Hematopoietic multipotent progenitor cell (in vitro differentiated cells): ENCODE measurements around the gene TRAF2. TPM values are rescaled to one million over a fixed set of nuclear protein-coding genes. Genes with fewer than 3 reads are reported as not detected.

Experiments used
- DNase-seq, 3 donors: peaks; one replicate each; pipeline ENCODE4 v3.0.0-alpha.2; 2011 to 2015; ENCODE audit warnings: low read depth in 2 of 3, low spot score in 2 of 3
- total RNA-seq: library from RNA; depleted of rRNA; stranded (reverse); fragments of >200 nt; gene quantifications from one replicate; pipeline ENCODE4 v1.2.3, GENCODE V29; 2012

Gene TRAF2
- total RNA-seq, 1 donor: 20.5 TPM

- DNase-seq: no peak
Measured at GRCh38 chr9:136947028-136947891, 60.9 kb downstream of the TRAF2 start.

- DNase-seq: peak in 2 of 3 donors; percentile 41 to 47
Measured at GRCh38 chr9:136947955-136948510, 61.7 kb downstream of the TRAF2 start.

DNA sequence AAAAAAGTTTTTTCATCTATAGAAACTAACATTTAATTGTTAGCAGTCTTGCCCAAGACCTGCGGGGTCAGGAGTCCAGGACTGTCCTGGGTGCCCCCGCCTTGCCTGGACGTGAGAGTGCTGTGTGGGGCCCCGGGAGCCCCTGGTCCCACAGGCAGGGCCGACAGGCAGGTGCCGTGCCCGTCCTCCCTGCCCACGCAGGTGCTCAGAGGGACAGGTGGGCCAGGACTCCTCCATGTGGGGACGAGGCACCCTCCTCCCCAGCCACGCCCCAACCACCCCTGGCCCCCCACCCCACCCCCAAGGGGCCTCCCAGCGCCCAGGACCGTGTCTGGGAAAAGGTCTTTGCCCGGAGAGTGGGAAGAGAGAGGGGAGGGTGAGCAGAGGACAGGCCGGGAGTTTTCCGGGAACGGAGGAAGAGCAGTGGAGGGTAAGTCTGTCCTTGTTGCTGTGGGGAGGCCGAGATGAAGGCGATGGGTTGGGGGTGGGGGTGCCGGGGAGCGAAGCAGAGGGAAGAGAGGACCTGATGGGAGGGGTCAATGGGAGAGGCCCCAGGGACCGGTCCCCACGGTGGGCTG is 63.0 kb downstream of the TRAF2 start:
- no peak for DNase-seq

DNA sequence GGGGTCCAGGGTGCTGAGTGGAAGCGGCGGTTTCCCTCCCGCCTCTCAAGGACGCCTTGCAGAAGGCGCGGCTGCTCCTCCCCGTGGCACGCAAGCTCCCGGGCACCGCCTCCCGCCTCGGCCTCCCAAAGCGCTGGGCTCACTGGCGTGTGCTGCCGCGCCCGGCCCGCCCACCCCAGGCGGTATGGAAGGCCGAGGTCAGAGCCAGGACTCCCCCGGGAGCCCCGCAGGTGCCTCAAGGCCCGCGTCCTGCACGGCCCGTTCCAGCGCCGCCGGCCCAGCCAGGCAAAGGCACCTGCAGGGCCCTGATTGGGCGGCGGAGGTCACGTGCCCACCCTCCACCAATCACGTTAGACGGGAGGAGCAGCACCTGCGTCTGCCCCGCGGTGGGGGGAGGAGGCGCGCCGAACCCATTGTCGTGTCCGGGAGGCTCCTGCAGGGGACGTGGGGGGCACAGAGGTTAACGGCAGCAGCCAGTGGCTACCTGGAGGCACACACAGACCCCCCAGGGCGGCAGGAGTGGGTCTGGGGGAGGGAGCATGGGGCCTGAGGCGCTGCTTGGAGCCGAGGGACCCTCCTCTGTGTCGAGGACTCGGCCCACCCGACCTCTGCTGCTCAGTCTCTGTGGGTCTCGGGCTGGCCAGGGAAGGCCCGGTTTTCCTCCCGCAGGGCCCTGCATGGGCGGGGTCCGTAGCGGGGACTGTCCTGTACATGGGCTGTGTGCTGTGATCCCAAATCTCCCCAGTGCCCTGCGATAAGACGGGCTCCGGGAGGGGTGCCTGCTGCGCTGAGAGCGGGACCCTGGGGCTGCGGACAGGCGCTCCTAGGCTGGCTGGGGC is 63.7 kb downstream of the TRAF2 start:
- DNase-seq: peak; percentile 92 to 96 (median 95)

- DNase-seq: no peak
Measured at GRCh38 chr9:136950656-136951276, 64.5 kb downstream of the TRAF2 start.

DNA sequence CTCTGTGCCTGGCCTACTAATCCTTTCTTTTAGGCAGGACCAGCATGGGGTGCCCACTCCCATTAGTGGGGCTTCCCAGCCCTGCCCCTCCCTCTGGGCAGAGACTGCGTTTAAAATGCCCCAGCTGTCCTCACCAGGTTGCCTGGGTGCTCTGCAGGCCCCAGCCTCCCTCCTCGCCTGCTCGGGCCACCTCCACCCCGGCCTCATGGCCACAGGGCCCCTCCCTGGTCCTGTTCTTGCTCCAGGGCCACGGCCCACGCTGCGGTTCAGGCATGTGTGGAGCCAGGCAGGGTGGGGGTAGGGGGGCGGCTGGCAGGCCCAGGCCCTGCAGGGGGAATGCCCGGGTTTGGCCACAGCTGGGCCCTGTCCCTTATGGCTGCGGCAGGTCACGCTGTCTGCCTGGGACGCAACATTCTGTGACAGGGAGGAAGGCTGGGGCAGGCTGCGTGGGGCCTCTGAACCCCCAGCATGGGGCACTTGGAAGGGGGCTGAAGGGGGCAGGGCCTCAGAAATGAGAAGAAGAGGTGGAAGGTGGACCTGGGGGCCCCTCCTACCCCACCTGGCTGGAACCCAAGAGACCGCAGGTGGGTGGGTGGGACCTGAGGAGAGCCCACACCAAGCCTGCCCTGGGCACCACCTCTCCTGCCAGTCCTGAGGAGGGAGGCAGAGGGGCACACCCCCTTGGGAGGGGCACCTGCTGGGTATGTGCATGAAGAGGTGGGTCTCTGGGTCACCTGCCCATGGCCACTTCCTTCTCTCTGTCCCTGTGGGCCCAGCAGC is 65.4 kb downstream of the TRAF2 start, which contains the start of gene LCN12:
Gene LCN12 (plus strand): TSS at position 733 of the 780 bp plus-strand sequence. CDS start 55 bp downstream, outside the sequence.
- no peak for DNase-seq

DNA sequence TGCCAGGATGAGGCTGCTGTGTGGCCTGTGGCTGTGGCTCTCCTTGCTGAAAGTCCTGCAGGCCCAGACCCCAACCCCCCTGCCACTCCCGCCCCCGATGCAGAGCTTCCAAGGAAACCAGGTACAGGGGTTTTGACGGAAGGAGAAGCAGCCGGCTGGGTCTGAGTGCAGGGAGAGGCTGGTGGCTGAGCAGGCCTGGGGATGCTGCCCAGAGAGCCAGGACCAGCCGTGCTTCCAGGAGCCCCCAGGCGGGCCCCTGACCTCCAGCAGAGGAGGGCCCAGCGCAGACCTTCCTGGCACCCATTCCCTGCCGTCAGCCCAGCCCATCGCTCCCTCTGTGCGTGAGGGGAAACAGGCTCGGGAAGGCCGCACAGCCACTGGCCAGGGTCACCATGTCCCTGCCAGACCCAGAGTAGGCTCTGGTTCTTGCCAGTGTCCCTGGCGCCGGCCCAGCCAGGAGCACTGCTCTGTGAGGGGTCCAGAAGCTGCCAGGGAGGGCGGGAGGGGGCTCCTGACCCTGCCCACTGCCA is 66.1 kb downstream of the TRAF2 start:
- no peak for DNase-seq

- DNase-seq: no peak
Measured at GRCh38 chr9:136952876-136953770, 66.8 kb downstream of the TRAF2 start.

- no peak for DNase-seq
Measured at GRCh38 chr9:136953771-136954269, 67.5 kb downstream of the TRAF2 start.

- DNase-seq: no peak
Measured at GRCh38 chr9:136954270-136955083, 68.2 kb downstream of the TRAF2 start.

DNA sequence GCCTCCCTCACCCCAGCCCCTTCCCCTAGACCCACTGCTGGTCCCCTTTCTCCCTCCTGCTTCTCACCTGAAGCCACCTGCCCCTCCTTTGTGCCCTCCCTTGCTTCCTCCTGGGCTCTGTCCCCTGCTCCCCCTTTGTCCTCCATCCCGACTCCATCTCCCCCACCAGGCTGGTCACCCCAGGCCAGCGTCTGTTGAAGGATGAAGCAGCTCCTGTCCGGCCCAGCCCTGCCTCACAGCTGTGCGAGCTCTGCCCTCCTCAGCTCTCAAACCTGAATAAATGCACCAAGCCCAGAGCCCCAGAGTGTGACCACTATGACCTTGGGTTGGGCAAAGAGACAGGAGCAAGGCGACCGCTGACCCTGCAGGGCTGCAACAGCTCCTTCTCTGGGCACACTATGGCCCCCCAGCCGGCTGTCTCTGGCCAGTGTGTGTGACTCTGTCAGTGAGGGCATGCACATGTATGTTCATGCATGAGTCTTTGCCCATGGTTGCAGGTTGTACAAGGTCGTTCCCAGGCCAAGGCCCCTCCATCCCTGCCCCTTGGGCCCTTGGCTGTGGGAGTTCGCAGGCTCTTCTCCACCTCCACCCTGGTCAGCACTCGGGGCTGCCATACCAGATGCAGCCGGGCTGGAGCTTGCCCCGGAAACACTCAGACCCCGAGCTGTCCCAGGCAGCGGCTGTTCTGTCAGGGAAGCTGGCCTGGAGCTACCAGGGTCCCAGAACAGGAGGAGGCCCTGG is 69.1 kb downstream of the TRAF2 start:
- DNase-seq: no peak

- no peak for DNase-seq
Measured at GRCh38 chr9:136955943-136956335, 69.6 kb downstream of the TRAF2 start.

GRCh38 chr9:136956604-136957003 is 70.3 kb downstream of the TRAF2 start:
- no peak for DNase-seq

DNA sequence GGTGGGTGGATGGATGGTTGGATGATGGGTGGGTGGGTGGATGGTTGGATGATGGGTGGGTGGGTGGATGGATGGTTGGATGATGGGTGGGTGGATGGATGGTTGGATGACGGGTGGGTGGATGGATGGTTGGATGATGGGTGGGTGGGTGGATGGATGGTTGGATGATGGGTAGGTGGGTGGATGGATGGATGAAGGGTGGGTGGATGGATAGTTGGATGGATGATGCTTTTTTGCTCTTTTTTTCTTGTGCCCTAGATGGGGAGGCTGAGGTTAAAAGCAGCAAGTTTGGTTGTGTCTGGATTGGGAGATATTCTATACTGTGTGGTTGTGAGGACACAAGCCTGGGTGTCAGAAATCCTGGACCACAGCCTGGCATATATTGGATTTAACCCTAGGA is 71.1 kb downstream of the TRAF2 start:
- DNase-seq: no peak

- no peak for DNase-seq
Measured at GRCh38 chr9:136957901-136958300, 71.6 kb downstream of the TRAF2 start.

- no peak for DNase-seq
Measured at GRCh38 chr9:136958473-136958872, 72.2 kb downstream of the TRAF2 start.
